ENCODE measurements around the gene COL24A1. TPM values are rescaled to one million over a fixed set of nuclear protein-coding genes. Genes with fewer than 3 reads are reported as not detected.

The COL24A1 gene
- total RNA-seq, 4 donors from 2014 or later = 0.12 to 1.1 (median 0.58) TPM

DNA sequence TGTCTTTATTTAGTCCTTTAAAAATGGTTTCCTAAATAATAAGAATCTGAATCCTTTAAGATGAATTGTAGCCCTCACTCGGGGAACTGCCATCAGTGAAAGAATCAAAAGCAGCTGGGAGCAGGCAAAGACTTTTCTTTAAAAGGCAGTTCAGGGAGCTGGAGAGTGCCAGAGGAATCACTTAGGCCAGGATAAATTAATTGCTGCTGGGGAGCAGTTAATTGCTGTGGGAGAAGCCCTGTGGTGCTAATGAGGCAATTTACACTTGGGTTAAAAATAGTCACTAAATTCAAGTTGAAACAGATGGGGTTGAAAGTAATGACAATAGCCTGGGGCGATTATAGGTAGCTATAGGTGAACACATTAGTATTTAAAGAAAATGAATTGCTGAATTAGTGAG is 38.7 kb upstream of the COL24A1 start:
- no peak for TF ChIP-seq CTCF (IDR thresholded peaks at IDR 0.05)
- DNase-seq (ENCODE audit: low spot score) (no peak), ATAC-seq (ENCODE audit: low FRiP score) (no peak)

- no peak for DNase-seq (ENCODE audit: low spot score)
- no peak for TF ChIP-seq CTCF (IDR thresholded peaks at IDR 0.05)
- no peak for ATAC-seq (ENCODE audit: low FRiP score)
These were observed 38.0 kb upstream of the COL24A1 start for GRCh38 chr1:86194491-86195034.

GRCh38 chr1:86192417-86192816 is 35.8 kb upstream of the COL24A1 start:
- ATAC-seq (ENCODE audit: low FRiP score) (no peak), DNase-seq (ENCODE audit: low spot score) (no peak)
- no peak for TF ChIP-seq CTCF (IDR thresholded peaks at IDR 0.05)

DNA sequence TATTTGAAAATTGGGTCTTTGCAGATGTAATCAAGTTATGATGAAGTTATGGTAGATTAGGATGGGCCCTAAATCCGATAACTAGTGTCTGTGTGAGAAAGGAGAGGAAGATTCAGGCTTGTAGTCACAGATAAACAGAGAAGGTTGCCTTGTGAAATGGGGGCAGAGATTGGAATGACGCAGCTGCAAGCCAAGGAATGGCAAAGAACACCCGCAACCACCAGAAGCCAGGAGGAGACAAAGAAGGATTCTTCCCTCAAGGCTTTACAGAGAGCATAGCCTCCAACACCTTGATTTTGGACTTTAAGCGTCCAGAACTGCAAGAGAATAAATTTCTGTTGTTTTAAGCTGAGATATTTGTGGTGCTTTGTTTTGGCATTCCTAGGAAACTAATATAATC is 35.4 kb upstream of the COL24A1 start:
- no peak for TF ChIP-seq CTCF (IDR thresholded peaks at IDR 0.05)
- ATAC-seq (ENCODE audit: low FRiP score) (no peak), DNase-seq (ENCODE audit: low spot score) (no peak)

DNA sequence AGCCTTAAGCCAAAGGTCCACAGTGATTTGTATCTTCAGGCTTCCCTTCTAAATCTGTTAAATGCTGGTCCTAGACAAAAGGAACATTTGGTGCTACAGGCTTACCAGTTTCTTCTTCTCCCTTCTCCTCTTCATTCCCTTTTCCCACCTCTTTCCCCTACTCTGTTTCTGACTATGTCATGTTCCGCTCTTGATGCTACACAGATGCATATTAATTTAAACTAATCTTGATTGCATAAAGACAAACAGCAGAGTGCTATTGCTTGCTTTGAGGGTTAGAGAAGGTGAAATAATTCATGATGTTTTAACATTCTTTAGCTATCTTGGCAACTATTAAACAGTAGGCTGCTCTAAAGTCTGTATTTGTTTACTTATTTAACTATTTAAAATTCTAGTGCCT is 34.3 kb upstream of the COL24A1 start:
- DNase-seq (ENCODE audit: low spot score) = no peak
- ATAC-seq (ENCODE audit: low FRiP score) = no peak
- no peak for TF ChIP-seq CTCF (IDR thresholded peaks at IDR 0.05)

GRCh38 chr1:86184426-86184825 is 27.9 kb upstream of the COL24A1 start:
- TF ChIP-seq CTCF (IDR thresholded peaks at IDR 0.05) = no peak
- ATAC-seq (ENCODE audit: low FRiP score) (no peak), DNase-seq (ENCODE audit: low spot score) (no peak)

DNA sequence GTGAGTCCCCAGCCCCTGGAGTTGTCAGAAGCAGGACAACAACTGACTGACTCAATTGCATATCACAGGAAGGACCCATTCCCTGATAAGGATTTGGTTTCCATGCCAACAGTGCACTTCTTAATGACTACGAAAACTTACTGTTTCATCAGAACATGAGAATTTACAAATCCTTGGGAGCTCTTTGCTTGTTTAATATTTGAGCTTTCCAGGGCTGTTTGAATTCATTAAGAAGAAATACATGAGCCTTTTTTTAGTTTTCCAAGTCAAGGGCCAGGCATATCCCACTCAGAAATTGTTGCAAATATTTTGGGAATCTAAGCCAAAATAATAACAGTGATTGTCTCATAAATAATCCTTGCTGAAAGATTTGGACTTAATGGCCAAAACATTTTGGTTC is 27.2 kb upstream of the COL24A1 start:
- no peak for DNase-seq (ENCODE audit: low spot score)
- TF ChIP-seq CTCF (IDR thresholded peaks at IDR 0.05) = no peak
- ATAC-seq (ENCODE audit: low FRiP score) = no peak
